ENCODE results near the gene PNMA6F.

DNA sequence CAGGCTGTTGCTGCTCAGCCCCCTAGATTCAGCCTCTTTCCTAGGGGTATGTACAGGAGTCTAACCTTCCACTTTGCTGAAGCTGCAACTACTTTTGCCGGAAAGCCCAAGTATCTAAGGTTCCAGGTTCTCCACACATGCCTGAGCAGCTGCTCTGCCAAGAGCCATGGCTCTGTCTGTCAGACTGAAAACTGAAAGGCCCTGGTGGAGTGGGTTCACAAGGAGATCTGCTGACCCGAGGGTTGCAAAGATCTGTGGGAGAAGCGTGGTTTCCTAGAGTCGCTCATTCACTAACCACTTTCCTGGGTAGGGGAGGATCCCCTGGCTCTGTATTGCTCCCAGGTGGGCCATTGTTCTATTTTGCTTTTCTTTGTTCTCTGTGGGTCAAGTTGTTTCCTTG, 6.0 kb upstream of the PNMA6F start:
- TF ChIP-seq, protein P1, sequence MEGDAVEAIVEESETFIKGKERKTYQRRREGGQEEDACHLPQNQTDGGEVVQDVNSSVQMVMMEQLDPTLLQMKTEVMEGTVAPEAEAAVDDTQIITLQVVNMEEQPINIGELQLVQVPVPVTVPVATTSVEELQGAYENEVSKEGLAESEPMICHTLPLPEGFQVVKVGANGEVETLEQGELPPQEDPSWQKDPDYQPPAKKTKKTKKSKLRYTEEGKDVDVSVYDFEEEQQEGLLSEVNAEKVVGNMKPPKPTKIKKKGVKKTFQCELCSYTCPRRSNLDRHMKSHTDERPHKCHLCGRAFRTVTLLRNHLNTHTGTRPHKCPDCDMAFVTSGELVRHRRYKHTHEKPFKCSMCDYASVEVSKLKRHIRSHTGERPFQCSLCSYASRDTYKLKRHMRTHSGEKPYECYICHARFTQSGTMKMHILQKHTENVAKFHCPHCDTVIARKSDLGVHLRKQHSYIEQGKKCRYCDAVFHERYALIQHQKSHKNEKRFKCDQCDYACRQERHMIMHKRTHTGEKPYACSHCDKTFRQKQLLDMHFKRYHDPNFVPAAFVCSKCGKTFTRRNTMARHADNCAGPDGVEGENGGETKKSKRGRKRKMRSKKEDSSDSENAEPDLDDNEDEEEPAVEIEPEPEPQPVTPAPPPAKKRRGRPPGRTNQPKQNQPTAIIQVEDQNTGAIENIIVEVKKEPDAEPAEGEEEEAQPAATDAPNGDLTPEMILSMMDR (IDR thresholded peaks at IDR 0.05), result no peak
- TF ChIP-seq POLR2A (IDR thresholded peaks at IDR 0.05), result no peak

Data from right lobe of liver (tissue), 4 donors.